ENCODE data around the gene PRDM10.

Gene PRDM10

GRCh38 chr11:129950101-129951091 is 52.2 kb downstream of the PRDM10 start:
- H3K9ac ChIP-seq (ENCODE audit: low read length in 5 of 5) = no peak overlapping the region
- H3K27ac ChIP-seq (ENCODE audit: low read depth, low read length) = no peak overlapping the region
- peaks cover 0 to 17% (median 4%) of the 10 kb centered on the region in 5 donors for H3K4me1 ChIP-seq (ENCODE audit: control insufficient read depth in 5 of 5, insufficient read depth in 5 of 5, low read length in 5 of 5)
- no peaks in the 10 kb centered on the region for H3K9me3 ChIP-seq (ENCODE audit: control insufficient read depth in 5 of 5, low read length in 5 of 5)
- H3K36me3 ChIP-seq (ENCODE audit: control insufficient read depth in 5 of 5, insufficient read depth in 5 of 5, low read length in 5 of 5) = peaks cover 2 to 19% (median 9%) of the 10 kb centered on the region in 5 donors
- no peak overlapping the region for H3K4me3 ChIP-seq (ENCODE audit: low read depth in 1 of 5, low read length in 5 of 5)
- no peaks in the 10 kb centered on the region for H3K27me3 ChIP-seq (ENCODE audit: control insufficient read depth in 5 of 5, insufficient read depth in 4 of 5, low read length in 5 of 5)

DNA sequence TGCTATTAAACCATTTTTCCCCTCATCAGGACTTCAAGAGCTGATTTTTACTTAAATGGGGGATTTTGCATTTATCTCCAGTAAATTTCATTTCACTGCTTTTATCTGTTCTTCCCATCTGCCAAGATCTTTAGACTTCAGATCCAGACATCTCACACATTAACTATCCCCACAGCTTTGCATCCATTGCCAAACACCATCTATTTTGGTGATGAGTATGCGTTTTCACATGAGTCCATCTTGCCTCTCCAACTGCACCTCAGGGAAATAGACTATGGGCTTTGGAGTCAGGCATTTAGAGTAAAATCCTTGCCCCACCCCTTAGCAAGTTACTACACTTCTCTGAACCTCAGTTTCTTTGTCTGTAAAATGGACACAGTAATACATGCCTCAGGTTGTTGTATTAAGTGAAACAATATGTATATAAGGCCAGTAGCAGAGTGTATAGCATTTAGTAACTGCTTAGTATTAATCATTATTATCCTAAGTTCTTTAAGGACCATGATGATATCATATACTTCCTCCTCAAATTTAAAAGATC is 53.6 kb downstream of the PRDM10 start:
- Histone ChIP-seq H3K9me3 (ENCODE audit: control insufficient read depth in 5 of 5, low read length in 5 of 5) (no peaks in the 10 kb centered on the region), H3K9ac (ENCODE audit: low read length in 5 of 5) (no peak overlapping the region), H3K27ac (ENCODE audit: low read depth, low read length) (no peak overlapping the region), H3K4me1 (ENCODE audit: control insufficient read depth in 5 of 5, insufficient read depth in 5 of 5, low read length in 5 of 5) (peaks cover 0 to 17% (median 4%) of the 10 kb centered on the region in 5 donors), H3K4me3 (ENCODE audit: low read depth in 1 of 5, low read length in 5 of 5) (no peak overlapping the region), H3K27me3 (ENCODE audit: control insufficient read depth in 5 of 5, insufficient read depth in 4 of 5, low read length in 5 of 5) (no peaks in the 10 kb centered on the region), H3K36me3 (ENCODE audit: control insufficient read depth in 5 of 5, insufficient read depth in 5 of 5, low read length in 5 of 5) (peaks cover 4 to 21% (median 9%) of the 10 kb centered on the region in 5 donors)

GRCh38 chr11:129947474-129947873 is 55.2 kb downstream of the PRDM10 start:
- H3K4me3 ChIP-seq (ENCODE audit: low read depth in 1 of 5, low read length in 5 of 5) = no peak overlapping the region
- peaks cover 4 to 21% (median 12%) of the 10 kb centered on the region in 5 donors for H3K36me3 ChIP-seq (ENCODE audit: control insufficient read depth in 5 of 5, insufficient read depth in 5 of 5, low read length in 5 of 5)

DNA sequence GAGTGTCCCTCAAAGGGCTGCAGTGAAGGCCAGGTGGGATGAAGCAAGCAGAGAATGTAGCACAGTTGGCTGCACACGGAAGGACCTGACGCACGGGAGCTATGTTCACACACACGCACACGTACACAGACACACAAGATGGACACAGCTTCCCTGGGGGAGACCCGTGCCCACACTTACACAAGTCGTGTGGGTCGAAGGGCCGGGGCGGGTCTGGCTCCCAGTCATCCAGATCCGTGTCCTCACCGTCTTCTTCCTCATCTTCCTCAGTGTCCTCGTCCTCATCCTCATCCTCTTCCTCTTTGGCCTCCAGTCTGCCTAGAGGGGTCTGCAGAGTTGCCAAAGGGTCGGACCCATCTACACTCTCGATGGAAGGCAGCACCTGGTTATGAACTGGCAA is 55.7 kb downstream of the PRDM10 start:
- no peak overlapping the region for H3K4me3 ChIP-seq (ENCODE audit: low read depth in 1 of 5, low read length in 5 of 5)
- peaks cover 0 to 17% (median 4%) of the 10 kb centered on the region in 5 donors for H3K4me1 ChIP-seq (ENCODE audit: control insufficient read depth in 5 of 5, insufficient read depth in 5 of 5, low read length in 5 of 5)
- H3K27me3 ChIP-seq (ENCODE audit: control insufficient read depth in 5 of 5, insufficient read depth in 4 of 5, low read length in 5 of 5) = no peaks in the 10 kb centered on the region
- H3K27ac ChIP-seq (ENCODE audit: low read depth, low read length) = no peak overlapping the region
- H3K9ac ChIP-seq (ENCODE audit: low read length in 5 of 5) = no peak overlapping the region
- H3K36me3 ChIP-seq (ENCODE audit: control insufficient read depth in 5 of 5, insufficient read depth in 5 of 5, low read length in 5 of 5) = peaks cover under 1 to 24% (median 17%) of the 10 kb centered on the region in 5 donors
- H3K9me3 ChIP-seq (ENCODE audit: control insufficient read depth in 5 of 5, low read length in 5 of 5) = no peaks in the 10 kb centered on the region

More at GRCh38 chr11:129947474-129947873, 55.2 kb downstream of the PRDM10 start:
- Histone ChIP-seq H3K27ac (ENCODE audit: low read depth, low read length) (no peak overlapping the region), H3K9me3 (ENCODE audit: control insufficient read depth in 5 of 5, low read length in 5 of 5) (no peaks in the 10 kb centered on the region), H3K27me3 (ENCODE audit: control insufficient read depth in 5 of 5, insufficient read depth in 4 of 5, low read length in 5 of 5) (no peaks in the 10 kb centered on the region), H3K4me1 (ENCODE audit: control insufficient read depth in 5 of 5, insufficient read depth in 5 of 5, low read length in 5 of 5) (peaks cover 0 to 17% (median 4%) of the 10 kb centered on the region in 5 donors), H3K9ac (ENCODE audit: low read length in 5 of 5) (no peak overlapping the region)

DNA sequence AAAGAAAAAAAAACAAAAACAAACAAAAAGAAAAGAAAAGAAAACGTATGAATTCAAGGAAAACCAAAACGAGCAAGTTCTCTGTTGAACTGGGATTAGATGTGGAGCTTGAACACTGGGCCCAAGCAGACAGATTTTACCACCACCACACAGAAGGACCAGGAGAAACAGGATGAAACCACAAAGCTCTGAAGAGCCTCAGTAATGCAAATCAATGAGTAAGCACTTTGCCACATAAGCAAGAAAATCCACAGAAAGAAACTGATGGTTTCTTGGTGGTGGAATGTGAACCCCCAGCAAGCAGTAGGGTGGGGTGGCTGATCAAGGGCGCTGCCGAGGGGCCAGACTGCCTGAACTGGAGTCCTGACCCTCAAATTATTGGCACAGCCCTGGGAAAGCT is 56.4 kb downstream of the PRDM10 start:
- Histone ChIP-seq H3K27ac (ENCODE audit: low read depth, low read length) (no peak overlapping the region), H3K36me3 (ENCODE audit: control insufficient read depth in 5 of 5, insufficient read depth in 5 of 5, low read length in 5 of 5) (peaks cover 0 to 28% (median 20%) of the 10 kb centered on the region in 5 donors)

GRCh38 chr11:129945373-129945772 is 57.3 kb downstream of the PRDM10 start:
- no peak overlapping the region for H3K9ac ChIP-seq (ENCODE audit: low read length in 5 of 5)
- H3K4me3 ChIP-seq (ENCODE audit: low read depth in 1 of 5, low read length in 5 of 5) = no peak overlapping the region
- peaks cover 0 to 28% (median 20%) of the 10 kb centered on the region in 5 donors for H3K36me3 ChIP-seq (ENCODE audit: control insufficient read depth in 5 of 5, insufficient read depth in 5 of 5, low read length in 5 of 5)
- H3K27ac ChIP-seq (ENCODE audit: low read depth, low read length) = no peak overlapping the region
- no peaks in the 10 kb centered on the region for H3K9me3 ChIP-seq (ENCODE audit: control insufficient read depth in 5 of 5, low read length in 5 of 5)
- no peaks in the 10 kb centered on the region for H3K27me3 ChIP-seq (ENCODE audit: control insufficient read depth in 5 of 5, insufficient read depth in 4 of 5, low read length in 5 of 5)
- peaks cover 0 to 7% (median 2%) of the 10 kb centered on the region in 5 donors for H3K4me1 ChIP-seq (ENCODE audit: control insufficient read depth in 5 of 5, insufficient read depth in 5 of 5, low read length in 5 of 5)

More for the DNA sequence above, 56.4 kb downstream of the PRDM10 start:
- H3K9ac ChIP-seq (ENCODE audit: low read length in 5 of 5) = no peak overlapping the region
- peaks cover 0 to 15% (median 4%) of the 10 kb centered on the region in 5 donors for H3K4me1 ChIP-seq (ENCODE audit: control insufficient read depth in 5 of 5, insufficient read depth in 5 of 5, low read length in 5 of 5)
- no peak overlapping the region for H3K4me3 ChIP-seq (ENCODE audit: low read depth in 1 of 5, low read length in 5 of 5)
- no peaks in the 10 kb centered on the region for H3K27me3 ChIP-seq (ENCODE audit: control insufficient read depth in 5 of 5, insufficient read depth in 4 of 5, low read length in 5 of 5)
- H3K9me3 ChIP-seq (ENCODE audit: control insufficient read depth in 5 of 5, low read length in 5 of 5) = no peaks in the 10 kb centered on the region

GRCh38 chr11:129944696-129945095 is 57.9 kb downstream of the PRDM10 start:
- Histone ChIP-seq H3K9me3 (ENCODE audit: control insufficient read depth in 5 of 5, low read length in 5 of 5) (no peaks in the 10 kb centered on the region), H3K36me3 (ENCODE audit: control insufficient read depth in 5 of 5, insufficient read depth in 5 of 5, low read length in 5 of 5) (peaks cover 0 to 28% (median 20%) of the 10 kb centered on the region in 5 donors), H3K27ac (ENCODE audit: low read depth, low read length) (no peak overlapping the region), H3K9ac (ENCODE audit: low read length in 5 of 5) (no peak overlapping the region), H3K4me3 (ENCODE audit: low read depth in 1 of 5, low read length in 5 of 5) (no peak overlapping the region), H3K4me1 (ENCODE audit: control insufficient read depth in 5 of 5, insufficient read depth in 5 of 5, low read length in 5 of 5) (peaks cover 0 to under 1% (median 0%) of the 10 kb centered on the region in 5 donors), H3K27me3 (ENCODE audit: control insufficient read depth in 5 of 5, insufficient read depth in 4 of 5, low read length in 5 of 5) (no peaks in the 10 kb centered on the region)

- H3K9me3 ChIP-seq (ENCODE audit: control insufficient read depth in 5 of 5, low read length in 5 of 5) = no peaks in the 10 kb centered on the region
- no peak overlapping the region for H3K4me3 ChIP-seq (ENCODE audit: low read depth in 1 of 5, low read length in 5 of 5)
- H3K27ac ChIP-seq (ENCODE audit: low read depth, low read length) = no peak overlapping the region
- H3K4me1 ChIP-seq (ENCODE audit: control insufficient read depth in 5 of 5, insufficient read depth in 5 of 5, low read length in 5 of 5) = peaks cover 0 to 7% (median 0%) of the 10 kb centered on the region in 5 donors
- peaks cover 0 to 30% (median 20%) of the 10 kb centered on the region in 5 donors for H3K36me3 ChIP-seq (ENCODE audit: control insufficient read depth in 5 of 5, insufficient read depth in 5 of 5, low read length in 5 of 5)
- H3K27me3 ChIP-seq (ENCODE audit: control insufficient read depth in 5 of 5, insufficient read depth in 4 of 5, low read length in 5 of 5) = no peaks in the 10 kb centered on the region
- H3K9ac ChIP-seq (ENCODE audit: low read length in 5 of 5) = no peak overlapping the region
Measured at GRCh38 chr11:129943036-129943435, 59.6 kb downstream of the PRDM10 start.

GRCh38 chr11:129939510-129939909 is 63.1 kb downstream of the PRDM10 start:
- Histone ChIP-seq H3K36me3 (ENCODE audit: control insufficient read depth in 5 of 5, insufficient read depth in 5 of 5, low read length in 5 of 5) (peaks cover 4 to 13% (median 10%) of the 10 kb centered on the region in 5 donors), H3K4me3 (ENCODE audit: low read depth in 1 of 5, low read length in 5 of 5) (no peak overlapping the region), H3K27ac (ENCODE audit: low read depth, low read length) (no peak overlapping the region), H3K4me1 (ENCODE audit: control insufficient read depth in 5 of 5, insufficient read depth in 5 of 5, low read length in 5 of 5) (peaks cover 0 to 7% (median 0%) of the 10 kb centered on the region in 5 donors), H3K27me3 (ENCODE audit: control insufficient read depth in 5 of 5, insufficient read depth in 4 of 5, low read length in 5 of 5) (no peaks in the 10 kb centered on the region), H3K9me3 (ENCODE audit: control insufficient read depth in 5 of 5, low read length in 5 of 5) (no peaks in the 10 kb centered on the region), H3K9ac (ENCODE audit: low read length in 5 of 5) (no peak overlapping the region)

DNA sequence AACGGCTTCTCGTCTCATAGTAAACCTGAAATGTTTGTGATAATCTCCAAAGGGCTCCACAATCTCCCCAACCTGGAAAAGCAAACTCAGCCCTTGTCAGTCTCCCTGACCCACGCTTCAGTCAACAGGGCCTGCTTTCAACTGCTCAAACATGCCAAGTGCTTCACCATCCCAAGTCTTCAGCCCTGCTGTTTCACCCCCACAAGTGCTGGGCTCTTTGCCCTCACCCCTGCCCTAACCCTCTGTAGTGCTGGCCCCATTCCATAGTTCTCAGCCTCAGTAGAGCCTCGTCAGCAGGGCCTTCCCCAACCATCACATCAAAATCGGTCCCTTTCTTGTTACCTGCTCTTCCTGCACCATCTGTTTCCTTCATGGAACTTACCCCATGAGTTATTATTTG is 63.9 kb downstream of the PRDM10 start:
- peaks cover 0 to 7% (median 0%) of the 10 kb centered on the region in 5 donors for H3K4me1 ChIP-seq (ENCODE audit: control insufficient read depth in 5 of 5, insufficient read depth in 5 of 5, low read length in 5 of 5)
- no peaks in the 10 kb centered on the region for H3K9me3 ChIP-seq (ENCODE audit: control insufficient read depth in 5 of 5, low read length in 5 of 5)
- no peaks in the 10 kb centered on the region for H3K27me3 ChIP-seq (ENCODE audit: control insufficient read depth in 5 of 5, insufficient read depth in 4 of 5, low read length in 5 of 5)
- H3K36me3 ChIP-seq (ENCODE audit: control insufficient read depth in 5 of 5, insufficient read depth in 5 of 5, low read length in 5 of 5) = peaks cover 9 to 17% (median 13%) of the 10 kb centered on the region in 5 donors
- H3K4me3 ChIP-seq (ENCODE audit: low read depth in 1 of 5, low read length in 5 of 5) = no peak overlapping the region
- H3K9ac ChIP-seq (ENCODE audit: low read length in 5 of 5) = no peak overlapping the region
- no peak overlapping the region for H3K27ac ChIP-seq (ENCODE audit: low read depth, low read length)
